Astrocyte (in vitro differentiated cells and primary cell): ENCODE measurements around the gene ST3GAL2. TPM values are rescaled to one million over a fixed set of nuclear protein-coding genes. Genes with fewer than 3 reads are reported as not detected.

ENCODE experiments used
- DNase-seq: peaks from one replicate; pipeline ENCODE4 v3.0.0-alpha.2; 2010; ENCODE audit warnings: low read depth
- FAIRE-seq: peaks from 2 replicates; lab custom pipeline; 2011; peaks lifted over from hg19 to GRCh38; lab: Jason Lieb, UNC
- H2AFZ ChIP-seq: 2 replicates; pipeline ENCODE4 v1.6.0; 2012; ENCODE audit warnings: low read depth, low read length, inconsistent platforms
- H3K27ac ChIP-seq: 2 replicates; pipeline ENCODE4 v1.5.1; 2011; ENCODE audit warnings: low read depth, low read length, inconsistent platforms
- H3K27me3 ChIP-seq: 2 replicates; pipeline ENCODE4 v1.6.0; 2011; ENCODE audit warnings: low read length, inconsistent platforms; ENCODE audit not compliant: insufficient read depth
- H3K36me3 ChIP-seq: 2 replicates; pipeline ENCODE4 v1.5.1; 2011; ENCODE audit warnings: low read length, inconsistent platforms; ENCODE audit not compliant: insufficient read depth
- H3K4me1 ChIP-seq: 2 replicates; pipeline ENCODE4 v1.5.1; 2011; ENCODE audit warnings: low read length, inconsistent platforms; ENCODE audit not compliant: insufficient read depth
- H3K4me2 ChIP-seq: 2 replicates; pipeline ENCODE4 v1.6.0; 2012; ENCODE audit warnings: low read length, inconsistent platforms
- H3K4me3 ChIP-seq: 2 replicates; pipeline ENCODE4 v1.5.1; 2011; ENCODE audit warnings: low read depth, mild to moderate bottlenecking, low read length, inconsistent platforms; ENCODE audit not compliant: insufficient read depth
- H3K79me2 ChIP-seq: 2 replicates; pipeline ENCODE4 v1.6.0; 2012; ENCODE audit warnings: mild to moderate bottlenecking, low read length, inconsistent platforms; ENCODE audit not compliant: insufficient read depth
- H3K9ac ChIP-seq: 2 replicates; pipeline ENCODE4 v1.6.0; 2012; ENCODE audit warnings: mild to moderate bottlenecking, low read length, inconsistent platforms
- H3K9me3 ChIP-seq: 2 replicates; pipeline ENCODE4 v1.5.1; 2012; ENCODE audit warnings: low read depth, mild to moderate bottlenecking, low read length, inconsistent platforms; ENCODE audit not compliant: insufficient read depth
- H4K20me1 ChIP-seq: 2 replicates; pipeline ENCODE4 v1.6.0; 2012; ENCODE audit warnings: low read length, inconsistent platforms; ENCODE audit not compliant: insufficient read depth
- H3K27ac Mint-ChIP-seq: one replicate; pipeline ENCODE4 v1.8.0; 2021; ENCODE audit warnings: mild to moderate bottlenecking, mixed read lengths; ENCODE audit not compliant: unreplicated experiment
- H3K27me3 Mint-ChIP-seq: one replicate; pipeline ENCODE4 v1.8.0; 2021; ENCODE audit warnings: low read depth, mixed read lengths; ENCODE audit not compliant: unreplicated experiment
- H3K36me3 Mint-ChIP-seq: one replicate; pipeline ENCODE4 v1.8.0; 2021; ENCODE audit warnings: low read depth, mixed read lengths; ENCODE audit not compliant: unreplicated experiment
- H3K4me1 Mint-ChIP-seq: one replicate; pipeline ENCODE4 v1.8.0; 2021; ENCODE audit warnings: low read depth, mixed read lengths; ENCODE audit not compliant: unreplicated experiment
- H3K4me3 Mint-ChIP-seq: one replicate; pipeline ENCODE4 v1.8.0; 2021; ENCODE audit warnings: mild to moderate bottlenecking, moderate library complexity, mixed read lengths; ENCODE audit not compliant: unreplicated experiment
- H3K9me3 Mint-ChIP-seq: one replicate; pipeline ENCODE4 v1.8.0; 2021; ENCODE audit warnings: mild to moderate bottlenecking, mixed read lengths; ENCODE audit not compliant: unreplicated experiment
- EZH2 ChIP-seq: IDR thresholded peaks from 2 replicates; pipeline ENCODE4 v1.6.1; 2012; ENCODE audit warnings: mild to moderate bottlenecking, low read length, inconsistent platforms; ENCODE audit not compliant: insufficient read depth
- total RNA-seq: library from RNA; stranded (reverse); gene quantifications from 2 replicates; pipeline ENCODE4 v1.2.1, GENCODE V29; 2021
- TF ChIP-seq, protein P1 (sequence below): IDR thresholded peaks from 2 replicates; pipeline ENCODE4 v1.5.1; 2011; ENCODE audit warnings: low read depth, mild to moderate bottlenecking, inconsistent platforms, low read length, moderate library complexity; ENCODE audit not compliant: insufficient read depth

The ST3GAL2 gene
- total RNA-seq, 1 donor from 2014 or later, result 108 TPM

- Histone ChIP-seq H3K9me3 (no peaks in the 10 kb centered on the region), H3K9ac (no peak overlapping the region), H3K79me2 (no peaks in the 10 kb centered on the region), H3K27me3 (no peaks in the 10 kb centered on the region), H3K36me3 (no peaks in the 10 kb centered on the region), H3K4me1 (peaks cover 10% of the 10 kb centered on the region), H3K27ac (no peak overlapping the region), H4K20me1 (no peaks in the 10 kb centered on the region), H3K4me2 (no peak overlapping the region), H3K4me3 (no peak overlapping the region), H2AFZ (no peak overlapping the region)
- no peaks in the 10 kb centered on the region for H3K27me3 Mint-ChIP-seq
- TF ChIP-seq EZH2, result no peak
- TF ChIP-seq, protein P1, sequence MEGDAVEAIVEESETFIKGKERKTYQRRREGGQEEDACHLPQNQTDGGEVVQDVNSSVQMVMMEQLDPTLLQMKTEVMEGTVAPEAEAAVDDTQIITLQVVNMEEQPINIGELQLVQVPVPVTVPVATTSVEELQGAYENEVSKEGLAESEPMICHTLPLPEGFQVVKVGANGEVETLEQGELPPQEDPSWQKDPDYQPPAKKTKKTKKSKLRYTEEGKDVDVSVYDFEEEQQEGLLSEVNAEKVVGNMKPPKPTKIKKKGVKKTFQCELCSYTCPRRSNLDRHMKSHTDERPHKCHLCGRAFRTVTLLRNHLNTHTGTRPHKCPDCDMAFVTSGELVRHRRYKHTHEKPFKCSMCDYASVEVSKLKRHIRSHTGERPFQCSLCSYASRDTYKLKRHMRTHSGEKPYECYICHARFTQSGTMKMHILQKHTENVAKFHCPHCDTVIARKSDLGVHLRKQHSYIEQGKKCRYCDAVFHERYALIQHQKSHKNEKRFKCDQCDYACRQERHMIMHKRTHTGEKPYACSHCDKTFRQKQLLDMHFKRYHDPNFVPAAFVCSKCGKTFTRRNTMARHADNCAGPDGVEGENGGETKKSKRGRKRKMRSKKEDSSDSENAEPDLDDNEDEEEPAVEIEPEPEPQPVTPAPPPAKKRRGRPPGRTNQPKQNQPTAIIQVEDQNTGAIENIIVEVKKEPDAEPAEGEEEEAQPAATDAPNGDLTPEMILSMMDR, result no peak
- H3K36me3 Mint-ChIP-seq, result peaks cover 11% of the 10 kb centered on the region
- no peaks in the 10 kb centered on the region for H3K9me3 Mint-ChIP-seq
- FAIRE-seq, result no peak
- peaks cover 18% of the 10 kb centered on the region for H3K4me1 Mint-ChIP-seq
- no peak overlapping the region for H3K27ac Mint-ChIP-seq
- no peak overlapping the region for H3K4me3 Mint-ChIP-seq
- DNase-seq, result no peak
These were observed 35.6 kb upstream of the ST3GAL2 start for GRCh38 chr16:70474320-70475053.

- Mint-ChIP-seq H3K4me3 (no peak overlapping the region), H3K27me3 (no peaks in the 10 kb centered on the region), H3K4me1 (peaks cover 18% of the 10 kb centered on the region), H3K27ac (no peak overlapping the region), H3K36me3 (peaks cover 11% of the 10 kb centered on the region), H3K9me3 (no peaks in the 10 kb centered on the region)
- Histone ChIP-seq H3K9ac (no peak overlapping the region), H3K79me2 (no peaks in the 10 kb centered on the region), H3K36me3 (no peaks in the 10 kb centered on the region), H2AFZ (no peak overlapping the region), H3K4me3 (no peak overlapping the region), H3K4me2 (no peak overlapping the region), H4K20me1 (no peaks in the 10 kb centered on the region), H3K27ac (no peak overlapping the region), H3K4me1 (peaks cover 10% of the 10 kb centered on the region), H3K9me3 (no peaks in the 10 kb centered on the region), H3K27me3 (no peaks in the 10 kb centered on the region)
- no peak for DNase-seq
- FAIRE-seq, result no peak
- no peak for TF ChIP-seq EZH2
- TF ChIP-seq, protein P1, result no peak
These were observed 34.8 kb upstream of the ST3GAL2 start for GRCh38 chr16:70473446-70474319.
